GM19397 (cell line): ENCODE measurements around the gene ZNF219.

Experiments
- ATAC-seq: cut with Tn5 transposase; IDR thresholded peaks from one replicate; pipeline ENCODE4 v1.9.1; 2021; ENCODE audit warnings: mild to moderate bottlenecking, moderate library complexity; ENCODE audit not compliant: unreplicated experiment

Gene ZNF219

DNA sequence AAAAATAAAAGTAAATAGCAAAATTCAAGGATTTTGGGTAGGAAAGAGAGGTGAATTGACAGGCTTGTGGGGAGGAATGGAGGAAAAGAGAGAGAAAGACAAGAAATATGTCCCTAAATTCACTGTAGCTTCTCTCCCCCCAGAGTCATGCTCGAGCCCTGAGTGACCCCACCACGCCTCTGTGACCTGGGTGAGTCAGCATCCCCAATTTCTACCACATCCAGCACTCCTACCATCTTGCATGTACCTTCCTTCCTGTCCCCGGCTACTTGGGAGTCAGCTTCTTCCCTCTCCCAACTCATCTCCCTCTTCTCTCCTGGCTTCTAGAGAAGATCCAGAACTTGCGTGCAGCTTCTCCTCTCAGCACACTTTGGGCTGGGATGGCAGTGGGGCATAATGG lies 9.8 kb downstream of the ZNF219 start:
- no peak for ATAC-seq

DNA sequence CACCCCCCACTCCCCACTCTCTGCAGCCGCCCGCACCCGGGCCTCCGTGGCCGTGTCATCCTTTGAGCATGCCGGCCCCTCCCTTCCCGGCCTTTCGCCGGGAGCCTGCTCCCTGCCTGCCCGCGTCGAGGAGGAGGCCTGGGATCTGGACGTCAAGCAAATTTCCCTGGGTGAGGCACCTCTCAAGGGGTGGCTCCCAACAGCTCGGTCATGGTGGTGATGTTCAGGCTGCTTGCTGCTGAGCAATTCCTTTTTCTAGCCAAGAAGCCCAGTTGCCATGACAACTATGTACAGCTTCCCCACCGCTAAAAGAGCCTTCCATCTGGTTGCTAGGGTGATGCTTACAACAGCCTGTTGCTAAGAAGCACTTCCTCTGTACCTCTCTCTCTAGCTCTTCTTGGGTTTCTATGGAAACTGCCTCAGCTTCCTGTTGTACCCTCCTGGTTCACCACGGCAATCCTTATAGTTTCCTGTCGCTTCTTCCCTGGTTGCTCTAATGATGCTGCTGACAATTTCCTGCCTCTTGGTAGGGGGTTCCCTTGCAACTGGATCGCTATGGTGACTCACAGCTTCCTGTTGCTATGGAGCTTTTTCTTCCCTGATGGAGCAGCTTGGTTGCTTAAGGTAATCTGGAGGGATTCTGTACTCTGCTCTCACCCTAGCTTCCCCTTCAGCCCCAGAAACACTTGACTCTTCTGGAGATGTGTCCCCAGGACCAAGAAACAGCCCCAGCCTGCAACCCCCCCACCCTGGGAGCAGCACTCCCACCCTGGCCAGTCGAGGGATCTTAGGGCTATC lies 11.0 kb downstream of the ZNF219 start:
- ATAC-seq: no peak

DNA sequence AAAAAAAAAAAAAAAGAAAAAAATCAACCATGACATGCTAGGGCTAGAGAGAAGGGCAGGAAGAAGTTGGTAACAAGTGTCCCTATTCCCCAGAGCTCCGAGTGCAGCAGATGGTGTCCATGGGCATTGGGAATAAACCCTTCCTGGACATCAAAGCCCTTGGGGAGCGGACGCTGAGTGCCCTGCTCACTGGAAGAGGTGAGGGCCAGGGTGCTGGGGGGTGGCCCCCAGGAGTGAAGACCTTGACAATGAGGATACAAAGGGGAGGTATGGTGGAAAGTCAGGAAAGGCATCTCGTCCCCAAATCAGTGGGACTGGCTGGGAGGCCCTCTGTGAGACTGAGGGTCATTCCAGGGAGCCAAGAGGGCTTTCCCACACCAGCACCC lies 11.6 kb downstream of the ZNF219 start:
- no peak for ATAC-seq

DNA sequence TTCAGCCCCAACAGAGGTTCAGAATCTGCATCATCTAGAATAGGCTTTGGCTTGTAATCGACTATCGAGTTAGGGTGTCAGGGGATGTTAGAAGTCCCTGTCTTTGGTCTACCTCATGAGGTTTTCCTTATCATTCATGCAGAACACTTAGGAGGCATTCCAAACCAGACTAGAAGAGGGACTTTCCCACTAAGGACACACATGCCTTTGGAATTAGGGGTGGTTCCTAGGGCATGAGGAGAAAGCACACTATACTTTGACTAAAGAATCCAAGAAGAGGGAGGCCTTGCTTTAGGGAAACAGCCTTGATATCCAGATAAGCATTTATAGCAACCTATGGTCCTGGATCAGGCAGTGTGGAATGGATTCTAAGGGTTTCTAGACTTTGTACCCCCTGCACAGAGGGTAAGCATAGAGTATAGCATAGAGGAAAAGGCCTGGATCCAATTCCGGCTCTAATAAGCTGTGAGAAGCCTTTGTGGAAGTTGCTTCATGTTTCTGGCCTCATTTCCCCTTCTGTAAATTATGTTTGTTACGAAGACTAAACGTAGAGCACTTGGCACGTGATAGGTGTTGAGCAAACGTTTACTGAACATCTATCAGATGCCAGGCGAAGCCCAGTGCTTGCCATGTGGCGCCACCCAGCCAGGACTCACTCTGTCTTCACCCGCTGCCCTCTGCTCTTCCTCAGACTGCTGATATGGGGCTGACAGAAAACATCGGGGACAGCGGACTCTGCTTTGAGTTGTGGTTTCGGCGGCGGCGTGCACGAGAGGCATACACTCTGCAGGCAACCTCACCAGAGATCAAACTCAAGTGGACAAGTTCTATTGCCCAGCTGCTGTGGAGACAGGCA lies 13.2 kb downstream of the ZNF219 start:
- ATAC-seq: no peak

DNA sequence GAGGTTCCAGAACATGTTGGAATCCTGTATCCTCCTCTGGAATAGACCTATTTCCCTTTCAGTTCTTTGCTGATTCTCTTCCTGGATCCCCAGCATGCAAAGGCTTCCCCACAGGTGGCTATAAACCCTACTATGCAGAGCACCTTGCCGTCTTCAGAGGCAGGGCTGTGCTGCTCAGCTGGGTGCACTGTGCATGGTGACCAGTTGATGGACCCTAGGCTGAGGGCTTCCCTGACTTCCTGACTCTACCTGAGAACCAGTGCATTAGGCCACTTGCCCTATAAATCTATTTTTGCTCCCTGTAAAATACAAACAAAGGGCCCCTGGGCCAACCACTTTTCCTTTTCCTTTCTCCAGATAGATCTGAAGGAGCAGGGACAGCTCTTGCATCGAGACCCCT lies 14.1 kb downstream of the ZNF219 start:
- ATAC-seq: no peak

DNA sequence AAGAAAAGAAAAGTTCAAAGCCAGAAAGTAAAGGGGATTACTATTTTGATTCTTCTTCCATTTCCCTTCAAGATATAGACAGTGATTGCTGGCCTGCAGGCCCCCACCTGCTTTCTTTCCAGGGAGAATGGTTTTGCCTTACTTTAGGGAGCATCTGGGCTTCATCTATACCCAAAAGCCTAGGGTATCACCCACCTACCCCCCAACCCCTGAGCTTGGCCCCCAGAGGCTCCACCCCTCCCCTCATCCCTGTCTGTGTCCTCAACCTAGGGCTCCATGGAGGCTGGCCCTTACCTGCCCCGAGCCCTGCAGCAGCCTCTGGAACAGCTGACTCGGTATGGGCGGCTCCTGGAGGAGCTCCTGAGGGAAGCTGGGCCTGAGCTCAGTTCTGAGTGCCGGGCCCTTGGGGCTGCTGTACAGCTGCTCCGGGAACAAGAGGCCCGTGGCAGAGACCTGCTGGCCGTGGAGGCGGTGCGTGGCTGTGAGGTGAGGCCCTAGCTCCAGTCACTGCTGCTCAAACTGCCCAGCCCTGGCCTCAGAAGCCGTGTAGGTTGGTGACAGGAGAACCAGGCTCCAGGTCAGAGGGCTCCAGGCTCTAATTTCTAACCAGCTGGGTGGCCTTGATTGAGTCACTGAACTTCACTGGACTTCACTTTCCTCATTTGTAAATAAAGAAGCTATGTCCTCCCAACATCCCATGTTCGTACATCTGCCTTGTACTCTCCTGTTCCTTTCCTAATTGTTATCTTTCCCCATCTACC lies 14.7 kb downstream of the ZNF219 start:
- ATAC-seq: no peak

DNA sequence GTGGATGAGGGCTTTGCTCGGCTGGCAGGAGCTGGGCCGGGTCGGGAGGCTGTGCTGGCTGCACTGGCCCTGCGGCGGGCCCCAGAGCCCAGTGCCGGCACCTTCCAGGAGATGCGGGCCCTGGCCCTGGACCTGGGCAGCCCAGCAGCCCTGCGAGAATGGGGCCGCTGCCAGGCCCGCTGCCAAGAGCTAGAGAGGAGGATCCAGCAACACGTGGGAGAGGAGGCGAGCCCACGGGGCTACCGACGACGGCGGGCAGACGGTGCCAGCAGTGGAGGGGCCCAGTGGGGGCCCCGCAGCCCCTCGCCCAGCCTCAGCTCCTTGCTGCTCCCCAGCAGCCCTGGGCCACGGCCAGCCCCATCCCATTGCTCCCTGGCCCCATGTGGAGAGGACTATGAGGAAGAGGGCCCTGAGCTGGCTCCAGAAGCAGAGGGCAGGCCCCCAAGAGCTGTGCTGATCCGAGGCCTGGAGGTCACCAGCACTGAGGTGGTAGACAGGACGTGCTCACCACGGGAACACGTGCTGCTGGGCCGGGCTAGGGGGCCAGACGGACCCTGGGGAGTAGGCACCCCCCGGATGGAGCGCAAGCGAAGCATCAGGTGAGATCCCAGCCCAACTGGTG lies 16.8 kb downstream of the ZNF219 start:
- no peak for ATAC-seq

DNA sequence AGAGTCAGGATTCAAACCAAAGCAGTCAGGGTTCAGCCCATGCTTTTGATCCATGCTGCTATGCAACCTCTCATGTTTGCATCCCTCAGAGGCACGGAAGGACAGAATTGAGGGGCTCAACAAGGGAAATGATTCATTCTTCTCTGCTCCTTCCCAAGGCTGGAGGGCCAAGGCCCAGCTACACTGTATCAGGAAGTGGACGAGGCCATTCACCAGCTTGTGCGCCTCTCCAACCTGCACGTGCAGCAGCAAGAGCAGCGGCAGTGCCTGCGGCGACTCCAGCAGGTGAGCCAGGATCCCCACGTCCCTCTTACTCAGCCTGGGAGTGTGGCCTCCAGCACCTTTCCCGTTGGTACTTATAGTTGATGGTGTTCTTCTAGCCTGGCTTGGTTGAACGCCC lies 19.7 kb downstream of the ZNF219 start:
- no peak for ATAC-seq

DNA sequence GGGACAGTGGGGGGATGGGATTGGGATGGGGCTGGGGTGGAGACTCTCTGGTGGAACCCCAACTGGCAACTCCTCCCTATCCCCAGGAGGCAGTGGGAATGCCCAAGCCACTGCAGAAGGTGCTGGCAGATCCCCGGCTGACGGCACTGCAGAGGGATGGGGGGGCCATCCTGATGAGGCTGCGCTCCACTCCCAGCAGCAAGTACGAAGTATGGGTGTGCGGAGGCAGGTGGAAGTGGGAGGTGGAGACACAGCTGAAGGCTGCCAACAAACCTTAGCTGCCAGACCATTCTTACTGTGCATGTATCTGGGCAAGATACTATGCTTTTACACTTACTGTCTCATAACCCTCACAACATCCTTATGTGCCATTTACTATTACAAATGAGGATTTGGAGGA lies 20.2 kb downstream of the ZNF219 start:
- no peak for ATAC-seq

DNA sequence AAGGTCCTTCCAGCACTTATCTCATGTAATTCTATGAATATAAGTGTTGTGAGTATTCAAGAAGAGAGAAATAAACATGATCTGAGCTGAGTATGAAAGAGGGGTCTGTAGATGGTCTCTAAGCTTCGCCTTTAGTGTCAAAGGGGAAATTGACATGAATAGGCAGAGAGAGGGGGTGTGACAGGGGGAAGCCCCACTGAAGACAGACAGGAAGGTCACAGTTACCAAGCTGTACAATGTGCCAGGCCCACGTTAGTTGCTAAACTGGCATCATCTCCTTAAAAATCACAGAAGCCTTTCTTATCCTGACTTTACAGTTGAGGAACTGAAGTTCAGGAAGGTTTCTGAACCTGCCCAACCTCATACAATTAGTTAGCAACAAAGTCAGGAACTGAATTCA lies 20.8 kb downstream of the ZNF219 start:
- ATAC-seq: no peak

DNA sequence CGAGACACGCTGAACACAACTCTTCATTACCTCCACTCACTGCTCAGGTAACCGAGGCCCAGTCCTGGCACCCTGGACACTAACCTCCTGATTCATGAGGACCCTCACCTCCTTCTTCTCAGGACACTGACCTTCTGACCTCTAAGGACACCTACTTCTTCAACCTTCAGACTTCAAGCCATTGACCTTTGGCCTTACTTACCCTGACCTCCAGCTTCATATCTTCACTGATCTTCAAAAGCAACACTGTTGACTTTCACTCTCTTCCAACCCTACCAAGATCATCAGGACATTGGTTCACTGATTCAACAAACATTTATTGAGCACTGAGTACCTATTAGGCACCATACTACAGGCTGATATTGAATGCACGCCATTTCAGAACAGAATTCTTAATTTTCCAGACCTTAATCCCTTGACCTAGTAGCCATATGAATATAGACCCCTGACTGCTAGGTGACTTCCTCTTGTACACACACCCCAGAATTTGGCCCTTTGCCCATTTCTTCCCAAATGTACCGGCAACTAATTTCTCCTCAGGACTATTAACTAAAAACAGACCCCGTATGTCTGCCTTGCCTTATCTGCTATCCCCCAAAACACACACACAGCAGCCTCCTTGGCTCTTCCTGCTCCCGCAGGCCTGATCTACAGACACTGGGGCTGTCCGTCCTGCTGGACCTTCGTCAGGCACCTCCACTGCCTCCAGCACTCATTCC lies 22.6 kb downstream of the ZNF219 start:
- no peak for ATAC-seq

DNA sequence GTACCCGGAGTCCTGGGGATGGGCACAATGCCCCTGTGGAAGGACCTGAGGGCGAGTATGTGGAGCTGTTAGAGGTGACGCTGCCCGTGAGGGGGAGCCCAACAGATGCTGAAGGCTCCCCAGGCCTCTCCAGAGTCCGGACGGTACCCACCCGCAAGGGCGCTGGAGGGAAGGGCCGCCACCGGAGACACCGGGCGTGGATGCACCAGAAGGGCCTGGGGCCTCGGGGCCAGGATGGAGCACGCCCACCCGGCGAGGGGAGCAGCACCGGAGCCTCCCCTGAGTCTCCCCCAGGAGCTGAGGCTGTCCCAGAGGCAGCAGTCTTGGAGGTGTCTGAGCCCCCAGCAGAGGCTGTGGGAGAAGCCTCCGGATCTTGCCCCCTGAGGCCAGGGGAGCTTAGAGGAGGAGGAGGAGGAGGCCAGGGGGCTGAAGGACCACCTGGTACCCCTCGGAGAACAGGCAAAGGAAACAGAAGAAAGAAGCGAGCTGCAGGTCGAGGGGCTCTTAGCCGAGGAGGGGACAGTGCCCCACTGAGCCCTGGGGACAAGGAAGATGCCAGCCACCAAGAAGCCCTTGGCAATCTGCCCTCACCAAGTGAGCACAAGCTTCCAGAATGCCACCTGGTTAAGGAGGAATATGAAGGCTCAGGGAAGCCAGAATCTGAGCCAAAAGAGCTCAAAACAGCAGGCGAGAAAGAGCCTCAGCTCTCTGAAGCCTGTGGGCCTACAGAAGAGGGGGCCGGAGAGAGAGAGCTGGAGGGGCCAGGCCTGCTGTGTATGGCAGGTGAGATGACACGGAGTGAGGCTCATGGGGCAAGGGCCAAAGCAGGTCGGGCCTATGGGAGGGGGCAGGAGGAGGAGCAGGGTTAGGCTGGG lies 23.8 kb downstream of the ZNF219 start:
- ATAC-seq: no peak

DNA sequence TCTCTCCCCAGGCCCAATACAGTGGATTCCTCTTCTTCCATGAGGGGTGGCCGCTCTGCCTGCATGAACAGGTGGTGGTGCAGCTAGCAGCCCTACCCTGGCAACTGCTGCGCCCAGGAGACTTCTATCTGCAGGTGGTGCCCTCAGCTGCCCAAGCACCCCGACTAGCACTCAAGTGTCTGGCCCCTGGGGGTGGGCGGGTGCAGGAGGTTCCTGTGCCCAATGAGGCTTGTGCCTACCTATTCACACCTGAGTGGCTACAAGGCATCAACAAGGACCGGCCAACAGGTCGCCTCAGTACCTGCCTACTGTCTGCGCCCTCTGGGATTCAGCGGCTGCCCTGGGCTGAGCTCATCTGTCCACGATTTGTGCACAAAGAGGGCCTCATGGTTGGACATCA lies 24.5 kb downstream of the ZNF219 start:
- no peak for ATAC-seq

DNA sequence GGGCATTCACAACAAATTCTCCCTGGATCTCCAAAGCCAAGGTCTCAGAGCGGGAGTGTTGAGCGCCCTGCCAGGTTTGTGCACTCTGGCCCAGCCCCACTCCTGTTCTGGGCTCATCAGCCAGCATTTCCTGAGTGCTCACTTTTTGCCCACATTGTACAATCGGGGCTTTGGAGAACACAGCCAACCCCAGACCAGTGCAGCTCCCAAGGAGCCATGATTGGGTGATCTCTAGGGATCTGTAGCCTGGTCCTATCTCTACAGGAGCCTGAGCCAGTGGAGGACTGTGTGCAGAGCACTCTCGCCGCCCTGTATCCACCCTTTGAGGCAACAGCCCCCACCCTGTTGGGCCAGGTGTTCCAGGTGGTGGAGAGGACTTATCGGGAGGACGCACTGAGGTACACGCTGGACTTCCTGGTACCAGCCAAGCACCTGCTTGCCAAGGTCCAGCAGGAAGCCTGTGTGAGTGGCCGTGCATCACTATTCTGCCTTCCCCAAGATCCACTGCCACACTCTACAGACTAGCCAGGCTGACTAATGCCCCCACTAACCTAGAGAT lies 25.6 kb downstream of the ZNF219 start:
- ATAC-seq: no peak

DNA sequence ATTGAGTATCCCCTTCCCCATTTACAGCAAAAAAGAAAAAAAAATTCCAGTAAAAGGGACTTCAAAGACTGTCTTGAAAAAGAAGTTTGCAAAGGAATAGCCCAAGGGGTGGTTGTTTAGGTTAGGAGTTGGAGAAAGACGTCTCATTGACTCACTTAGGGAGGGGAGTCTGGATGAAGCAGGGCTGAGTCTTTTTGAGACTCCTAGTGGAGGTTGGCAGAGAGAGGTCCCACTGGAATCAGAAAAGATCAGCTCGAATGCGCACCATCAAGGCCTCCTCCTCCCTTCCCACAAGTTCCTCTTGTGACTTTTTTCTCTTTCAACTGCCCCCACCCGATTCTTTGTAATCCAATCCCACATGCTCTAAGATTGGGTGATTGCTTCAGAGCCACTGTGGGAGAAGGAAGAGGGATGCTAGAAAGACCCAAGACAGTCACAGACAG lies 26.4 kb downstream of the ZNF219 start:
- ATAC-seq: no peak

DNA sequence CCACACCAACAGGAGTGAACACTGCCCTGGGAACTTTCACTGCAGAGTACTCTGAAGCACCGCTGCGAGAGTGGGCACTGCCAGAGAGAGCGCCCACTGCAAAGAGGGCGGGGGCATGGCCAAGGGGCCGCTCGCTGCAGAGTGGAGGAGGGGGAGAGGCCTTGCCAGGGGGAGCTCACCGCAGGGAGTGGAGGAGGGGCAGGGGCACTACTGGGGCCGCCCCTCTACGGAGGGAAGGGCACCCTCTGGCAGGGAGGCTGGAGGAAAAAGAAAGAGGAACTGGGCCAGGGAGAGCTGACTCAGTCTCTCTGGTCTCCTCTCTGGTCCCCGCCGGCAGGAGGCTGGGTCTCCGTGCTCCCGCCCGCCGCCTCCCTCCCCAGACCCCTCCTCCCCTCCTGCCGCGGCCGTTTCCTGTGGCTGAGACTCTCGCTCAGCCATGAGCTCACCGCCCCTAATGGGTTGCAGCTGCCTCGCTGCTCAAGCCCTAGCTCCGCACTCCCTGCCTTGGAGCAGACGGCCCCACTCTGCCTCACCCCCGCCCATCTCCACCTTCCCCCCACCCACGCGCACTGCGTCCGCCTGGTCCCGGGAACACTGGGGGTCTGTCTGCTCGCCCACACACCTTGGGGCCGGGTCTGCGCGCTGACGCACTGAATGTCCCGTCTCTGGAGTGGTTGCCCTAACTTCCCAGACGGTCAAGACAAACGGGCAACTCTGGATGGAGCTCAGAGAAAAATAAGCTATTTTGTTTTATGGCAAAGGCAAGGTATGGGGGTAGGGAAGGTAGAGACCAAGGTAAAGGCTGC lies 27.0 kb downstream of the ZNF219 start:
- peak; percentile 63 for ATAC-seq

DNA sequence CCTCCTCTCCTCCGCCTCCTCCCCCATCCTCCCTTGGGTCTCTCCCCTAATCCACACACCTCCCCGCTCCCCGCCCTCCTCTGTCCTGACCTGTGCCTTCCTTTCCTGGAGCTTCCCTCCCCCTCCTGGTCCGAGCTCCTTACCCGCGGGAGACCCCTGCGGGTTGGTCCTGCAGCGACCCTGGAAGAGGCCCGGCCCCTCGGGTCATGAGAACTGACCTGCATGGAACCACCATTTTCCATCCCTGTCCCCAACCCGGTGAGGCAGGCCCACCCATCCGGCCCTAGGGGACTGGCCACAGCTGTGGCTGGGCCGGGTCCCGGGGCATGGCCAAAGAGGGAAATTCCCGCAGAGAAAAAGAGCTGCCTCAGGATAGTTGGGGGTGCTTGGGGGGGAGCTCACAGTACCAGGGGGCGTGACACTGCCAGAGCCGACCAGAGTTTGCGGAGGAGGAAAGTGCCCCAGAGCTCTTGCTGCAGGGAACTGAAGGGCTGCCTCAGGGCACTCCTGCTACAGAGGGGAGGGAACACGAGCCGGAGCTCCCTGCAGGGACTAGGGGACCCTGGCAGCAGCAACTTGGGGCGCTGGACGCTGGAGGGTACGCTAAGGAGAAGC lies 27.7 kb downstream of the ZNF219 start:
- no peak for ATAC-seq

DNA sequence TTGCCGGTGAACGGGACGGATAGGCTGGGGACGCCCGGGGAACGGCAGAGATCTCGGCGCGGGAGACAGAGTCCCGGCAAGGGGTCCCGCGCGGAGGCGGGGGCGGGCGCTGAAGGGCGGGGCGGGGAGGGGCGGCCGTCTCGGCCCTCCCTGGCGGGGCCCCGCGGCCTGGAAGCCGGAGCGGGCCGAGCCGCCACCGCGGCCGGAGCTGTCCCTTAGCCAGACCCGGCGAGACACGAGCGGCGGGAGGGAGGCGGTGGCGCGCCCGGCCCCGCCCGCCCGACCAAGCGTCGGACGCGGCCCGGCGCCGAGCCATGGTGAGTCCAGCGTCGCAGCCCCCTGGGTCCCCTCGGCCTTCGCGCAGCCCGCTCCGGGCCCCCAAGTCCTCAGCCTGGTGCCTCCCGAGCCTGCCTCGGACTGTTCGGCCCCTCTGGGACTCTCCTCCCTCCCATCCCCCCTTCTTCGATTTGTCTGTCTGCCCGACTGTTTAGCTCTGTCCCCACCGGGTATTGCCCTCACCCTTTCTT lies 28.3 kb downstream of the ZNF219 start, which contains the start of gene ARHGEF40:
Gene ARHGEF40 (plus strand): TSS at position 222 of the 527 bp plus-strand sequence. CDS start 93 bp downstream, at position 315.
- ATAC-seq: no peak
